GM19463 (cell line): ENCODE results near the gene KSR2.

Source experiments
- ATAC-seq: cut with Tn5 transposase; IDR thresholded peaks from one replicate; pipeline ENCODE4 v1.9.1; 2021; ENCODE audit warnings: mild to moderate bottlenecking, moderate library complexity; ENCODE audit not compliant: unreplicated experiment

Gene KSR2

GRCh38 chr12:117968151-117968789 is 520 bp downstream of the KSR2 start:
- ATAC-seq, result no peak

- ATAC-seq, result no peak
These were observed 1.3 kb downstream of the KSR2 start for GRCh38 chr12:117967512-117967911.

GRCh38 chr12:117967043-117967442 is 1.7 kb downstream of the KSR2 start:
- no peak for ATAC-seq

GRCh38 chr12:117966511-117966910 is 2.3 kb downstream of the KSR2 start:
- ATAC-seq, result no peak

GRCh38 chr12:117963836-117964235 is 5.0 kb downstream of the KSR2 start:
- ATAC-seq, result no peak

GRCh38 chr12:117936722-117937484 is 31.9 kb downstream of the KSR2 start:
- ATAC-seq, result no peak

- no peak for ATAC-seq
These were observed 35.2 kb downstream of the KSR2 start for GRCh38 chr12:117933545-117933944.

GRCh38 chr12:117926391-117926899 is 42.3 kb downstream of the KSR2 start:
- no peak for ATAC-seq

- no peak for ATAC-seq
These were observed 46.6 kb downstream of the KSR2 start for GRCh38 chr12:117921929-117922777.

- ATAC-seq, result no peak
These were observed 49.3 kb downstream of the KSR2 start for GRCh38 chr12:117919479-117919878.

GRCh38 chr12:117914686-117915085 is 54.1 kb downstream of the KSR2 start:
- no peak for ATAC-seq

GRCh38 chr12:117912756-117913155 is 56.0 kb downstream of the KSR2 start:
- ATAC-seq, result no peak

GRCh38 chr12:117908411-117908810 is 60.4 kb downstream of the KSR2 start:
- no peak for ATAC-seq

GRCh38 chr12:117907108-117907689 is 61.6 kb downstream of the KSR2 start:
- no peak for ATAC-seq

- no peak for ATAC-seq
These were observed 64.7 kb downstream of the KSR2 start for GRCh38 chr12:117904051-117904450.

- no peak for ATAC-seq
These were observed 65.5 kb downstream of the KSR2 start for GRCh38 chr12:117903110-117903840.

GRCh38 chr12:117901631-117902030 is 67.2 kb downstream of the KSR2 start:
- no peak for ATAC-seq

GRCh38 chr12:117900561-117900960 is 68.2 kb downstream of the KSR2 start:
- ATAC-seq, result no peak

GRCh38 chr12:117897372-117898161 is 71.2 kb downstream of the KSR2 start:
- no peak for ATAC-seq

- no peak for ATAC-seq
These were observed 72.8 kb downstream of the KSR2 start for GRCh38 chr12:117896009-117896408.
